GM13976 (cell line): Measurements from ENCODE around the gene WDR26.

Experiments used
- DNase-seq: peaks from one replicate; pipeline ENCODE4 v3.0.0; 2012; ENCODE audit warnings: low spot score
- in situ Hi-C: fragments of 300-500 bp; cut with MboI; formaldehyde crosslinking; loops from one replicate; pipeline ENCODE4 v1.12.0; 2022; ENCODE audit warnings: low sequenced_read_pairs, mixed read lengths, inconsistent platforms; ENCODE audit not compliant: unreplicated experiment
- TF ChIP-seq, protein P1 (sequence below): IDR thresholded peaks from 2 replicates; pipeline ENCODE4 v1.5.1; 2012; ENCODE audit warnings: borderline replicate concordance, mild to moderate bottlenecking; ENCODE audit not compliant: insufficient read depth; ENCODE audit errors: extremely low read depth, missing control alignments, control extremely low read depth

The WDR26 gene

DNA sequence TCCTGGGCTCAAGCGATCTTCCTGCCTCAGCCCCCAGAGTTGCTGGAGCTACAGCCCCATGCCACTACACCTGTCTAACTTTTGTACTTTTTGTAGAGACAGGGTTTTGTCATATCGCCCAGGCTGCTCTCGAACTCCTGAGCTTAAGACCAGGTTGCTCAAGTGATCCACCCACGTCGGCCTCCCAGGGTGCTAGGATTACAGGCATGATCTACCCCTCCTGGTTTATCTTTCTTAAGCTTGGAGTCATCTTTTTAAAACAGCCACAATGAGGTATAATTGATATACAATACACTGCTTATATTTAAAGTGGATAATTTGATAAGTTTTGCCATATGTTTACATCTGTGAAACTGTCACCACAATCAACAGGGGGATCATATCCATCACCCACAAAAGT, 25.4 kb upstream of the WDR26 start:
- no peak for DNase-seq
- in situ Hi-C loops: loop anchor here (25.0 kb wide), 1 partner anchor 323 kb away; no protein-coding TSS in a partner anchor
- TF ChIP-seq, protein P1, sequence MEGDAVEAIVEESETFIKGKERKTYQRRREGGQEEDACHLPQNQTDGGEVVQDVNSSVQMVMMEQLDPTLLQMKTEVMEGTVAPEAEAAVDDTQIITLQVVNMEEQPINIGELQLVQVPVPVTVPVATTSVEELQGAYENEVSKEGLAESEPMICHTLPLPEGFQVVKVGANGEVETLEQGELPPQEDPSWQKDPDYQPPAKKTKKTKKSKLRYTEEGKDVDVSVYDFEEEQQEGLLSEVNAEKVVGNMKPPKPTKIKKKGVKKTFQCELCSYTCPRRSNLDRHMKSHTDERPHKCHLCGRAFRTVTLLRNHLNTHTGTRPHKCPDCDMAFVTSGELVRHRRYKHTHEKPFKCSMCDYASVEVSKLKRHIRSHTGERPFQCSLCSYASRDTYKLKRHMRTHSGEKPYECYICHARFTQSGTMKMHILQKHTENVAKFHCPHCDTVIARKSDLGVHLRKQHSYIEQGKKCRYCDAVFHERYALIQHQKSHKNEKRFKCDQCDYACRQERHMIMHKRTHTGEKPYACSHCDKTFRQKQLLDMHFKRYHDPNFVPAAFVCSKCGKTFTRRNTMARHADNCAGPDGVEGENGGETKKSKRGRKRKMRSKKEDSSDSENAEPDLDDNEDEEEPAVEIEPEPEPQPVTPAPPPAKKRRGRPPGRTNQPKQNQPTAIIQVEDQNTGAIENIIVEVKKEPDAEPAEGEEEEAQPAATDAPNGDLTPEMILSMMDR: no peak

DNA sequence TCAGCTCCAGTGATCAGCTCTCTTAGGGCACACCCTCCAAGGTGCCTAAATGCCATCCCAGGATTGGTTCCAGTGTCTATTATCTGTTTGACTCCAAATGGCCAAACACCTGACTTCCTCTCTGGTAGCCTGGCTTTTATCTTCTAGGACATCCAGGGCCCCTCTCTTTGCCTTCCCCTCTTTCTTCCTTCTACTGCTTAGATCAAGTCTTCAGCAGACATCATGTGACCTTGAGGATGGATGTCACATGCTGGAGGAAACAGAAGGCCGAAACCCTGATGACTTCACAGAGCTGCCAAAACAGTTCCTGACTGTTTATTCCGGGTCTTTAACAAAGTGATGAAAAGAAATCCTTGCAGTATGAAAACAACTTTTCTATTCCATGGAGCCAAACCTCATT, 24.4 kb upstream of the WDR26 start:
- TF ChIP-seq, protein P1: no peak
- no peak for DNase-seq
- in situ Hi-C loops: loop anchor here (25.0 kb wide), 1 partner anchor 322 kb away; no protein-coding TSS in a partner anchor

DNA sequence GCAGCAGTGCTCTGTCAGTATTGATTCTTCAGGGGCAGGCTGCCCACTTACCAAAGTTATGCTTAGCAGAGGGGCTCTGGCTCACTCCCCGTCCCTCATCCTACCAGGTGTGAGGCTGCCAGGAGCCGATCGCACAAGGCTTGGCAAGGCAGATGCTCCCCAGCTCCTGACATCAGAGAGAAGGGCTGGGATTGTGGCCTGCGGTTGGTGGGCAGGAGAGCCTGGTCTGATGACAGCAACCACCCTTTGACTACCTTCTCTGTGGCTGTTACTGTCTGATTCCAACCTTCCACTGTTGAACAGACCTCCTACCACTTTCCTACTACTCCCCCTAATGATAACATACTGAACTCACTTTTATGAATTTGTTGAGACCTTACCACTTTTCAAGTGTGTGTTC, 23.7 kb upstream of the WDR26 start:
- DNase-seq: no peak
- TF ChIP-seq, protein P1: no peak
- in situ Hi-C loops: loop anchor here (25.0 kb wide), 1 partner anchor 321 kb away; no protein-coding TSS in a partner anchor

DNA sequence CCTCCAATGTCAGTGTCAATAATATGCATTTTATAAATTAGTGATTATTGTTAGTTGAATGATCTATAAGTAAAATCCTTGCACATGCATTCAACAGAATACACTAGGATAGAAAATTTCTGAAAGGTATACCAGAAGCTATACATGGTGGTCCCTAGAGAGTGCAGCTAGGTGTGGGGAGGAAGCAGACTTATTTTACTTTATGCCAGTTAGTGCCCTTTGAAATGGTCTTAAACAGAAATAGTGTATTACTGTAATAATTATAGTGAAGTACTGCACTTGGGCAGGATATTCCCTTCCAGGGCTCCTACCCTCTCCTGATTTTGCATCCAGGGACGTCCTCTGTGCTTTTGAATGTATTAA, 23.2 kb upstream of the WDR26 start:
- TF ChIP-seq, protein P1: no peak
- in situ Hi-C loops: loop anchor here (25.0 kb wide), 1 partner anchor 320 kb away; no protein-coding TSS in a partner anchor
- no peak for DNase-seq

DNA sequence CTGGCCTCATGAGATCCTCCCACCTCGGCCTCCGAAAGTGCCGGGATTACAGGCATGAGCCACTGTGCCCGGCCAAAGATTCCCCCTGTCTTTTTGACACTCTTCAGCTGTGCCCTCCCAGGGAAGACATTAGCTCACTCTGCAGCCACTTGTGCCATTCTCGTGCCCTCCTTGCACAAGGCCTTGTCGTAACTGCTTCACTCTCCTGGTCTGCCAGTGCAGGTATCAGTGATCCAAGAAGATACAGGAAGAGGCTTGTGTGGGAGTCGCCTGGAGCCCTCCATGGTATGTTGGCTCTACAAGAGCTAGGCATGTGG, 22.0 kb upstream of the WDR26 start:
- no peak for DNase-seq
- in situ Hi-C loops: loop anchor here (25.0 kb wide), 1 partner anchor 319 kb away; no protein-coding TSS in a partner anchor
- TF ChIP-seq, protein P1: no peak

DNA sequence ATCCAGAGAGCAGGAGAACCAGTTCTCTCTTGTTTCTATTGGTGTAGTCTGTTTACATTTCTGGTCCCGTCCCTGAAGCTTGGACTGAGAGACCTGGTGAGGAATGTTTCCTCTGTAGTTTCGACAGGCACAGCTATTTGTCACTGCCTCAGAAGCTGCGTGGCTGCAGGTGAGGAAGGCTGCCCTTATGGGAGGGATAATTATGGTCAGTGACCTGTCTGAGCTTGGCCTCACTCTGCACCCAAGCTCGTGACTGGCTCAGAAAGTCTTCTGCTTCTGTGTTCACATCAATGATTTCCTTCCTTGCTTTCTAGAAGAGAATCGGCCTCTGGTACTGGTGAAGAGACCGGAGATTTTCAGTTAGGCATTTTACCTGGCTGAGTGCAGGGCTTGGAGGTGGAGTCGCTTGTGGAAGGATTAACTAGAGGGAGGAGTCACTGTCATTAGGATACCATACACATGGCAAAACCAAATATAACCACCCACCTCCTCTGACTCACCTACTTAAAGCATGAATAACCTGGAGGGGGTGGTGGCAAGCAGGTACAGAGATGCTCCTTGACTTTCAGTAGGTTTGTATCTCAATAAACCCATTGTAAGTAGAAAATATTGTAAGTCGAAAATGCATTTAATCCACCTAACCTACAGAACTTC, 19.9 kb upstream of the WDR26 start:
- DNase-seq: no peak
- TF ChIP-seq, protein P1: no peak
- in situ Hi-C loops: loop anchor here (25.0 kb wide), 1 partner anchor 317 kb away; no protein-coding TSS in a partner anchor
